GM23338 (cell line): ENCODE measurements around the gene SLC26A1.

ENCODE experiments used
- EZH2 ChIP-seq: fragments of 200-600 bp; sonication (generic); IDR thresholded peaks from one replicate; pipeline ENCODE4 v1.8.0; 2017; ENCODE audit warnings: antibody characterized with exemption, mild to moderate bottlenecking, low read depth; ENCODE audit not compliant: unreplicated experiment
- EZH2phosphoT487 ChIP-seq: fragments of 200-600 bp; sonication (generic); IDR thresholded peaks from one replicate; pipeline ENCODE4 v1.8.1; 2018; ENCODE audit warnings: antibody characterized with exemption; ENCODE audit not compliant: unreplicated experiment
- JUNB ChIP-seq: IDR thresholded peaks from one replicate; pipeline ENCODE4 v1.6.1; 2016; ENCODE audit warnings: antibody characterized with exemption; ENCODE audit not compliant: unreplicated experiment
- NANOG ChIP-seq: IDR thresholded peaks from 2 replicates; pipeline ENCODE4 v1.6.1; 2016; ENCODE audit warnings: antibody characterized with exemption, borderline replicate concordance
- POLR2AphosphoS5 ChIP-seq: IDR thresholded peaks from 2 replicates; pipeline ENCODE4 v1.6.1; 2016; ENCODE audit warnings: antibody characterized with exemption, low read depth
- STAT1 ChIP-seq: IDR thresholded peaks from one replicate; pipeline ENCODE4 v1.6.1; 2016; ENCODE audit warnings: antibody characterized with exemption; ENCODE audit not compliant: unreplicated experiment
- ZNF114 ChIP-seq: fragments of 250-450 bp; sonication (Bioruptor Pico); IDR thresholded peaks from 2 replicates; pipeline ENCODE4 v1.5.0; 2020; ENCODE audit warnings: mild to moderate bottlenecking, moderate library complexity
- ZNF331 ChIP-seq: fragments of 250-450 bp; sonication (Bioruptor Pico); IDR thresholded peaks from 2 replicates; pipeline ENCODE4 v1.5.0; 2020; ENCODE audit warnings: low read depth, mild to moderate bottlenecking, moderate library complexity
- TF ChIP-seq, protein P1 (sequence below), 2 experiments: fragments of 200-600 bp in 1 of 2; sonication (generic) in 1 of 2; conservative IDR thresholded peaks; 2 replicates each; pipeline versions ENCODE4 v1.5.1 to v1.6.1; 2016 to 2017; ENCODE audit warnings: antibody characterized with exemption in 2 of 2, low read depth in 2 of 2, mild to moderate bottlenecking in 2 of 2, moderate library complexity in 1 of 2
- TF ChIP-seq, protein P2 (sequence below): fragments of 250-450 bp; sonication (Bioruptor Pico); IDR thresholded peaks from 2 replicates; pipeline ENCODE4 v1.5.0; 2020; ENCODE audit warnings: mild to moderate bottlenecking, moderate library complexity
- TF ChIP-seq, protein P3 (sequence below): IDR thresholded peaks from one replicate; pipeline ENCODE4 v1.6.1; 2018; ENCODE audit warnings: antibody characterized with exemption; ENCODE audit not compliant: unreplicated experiment
- TF ChIP-seq, protein P4 (sequence below): IDR thresholded peaks from 2 replicates; pipeline ENCODE4 v1.6.1; 2016; ENCODE audit warnings: antibody characterized with exemption

DNA sequence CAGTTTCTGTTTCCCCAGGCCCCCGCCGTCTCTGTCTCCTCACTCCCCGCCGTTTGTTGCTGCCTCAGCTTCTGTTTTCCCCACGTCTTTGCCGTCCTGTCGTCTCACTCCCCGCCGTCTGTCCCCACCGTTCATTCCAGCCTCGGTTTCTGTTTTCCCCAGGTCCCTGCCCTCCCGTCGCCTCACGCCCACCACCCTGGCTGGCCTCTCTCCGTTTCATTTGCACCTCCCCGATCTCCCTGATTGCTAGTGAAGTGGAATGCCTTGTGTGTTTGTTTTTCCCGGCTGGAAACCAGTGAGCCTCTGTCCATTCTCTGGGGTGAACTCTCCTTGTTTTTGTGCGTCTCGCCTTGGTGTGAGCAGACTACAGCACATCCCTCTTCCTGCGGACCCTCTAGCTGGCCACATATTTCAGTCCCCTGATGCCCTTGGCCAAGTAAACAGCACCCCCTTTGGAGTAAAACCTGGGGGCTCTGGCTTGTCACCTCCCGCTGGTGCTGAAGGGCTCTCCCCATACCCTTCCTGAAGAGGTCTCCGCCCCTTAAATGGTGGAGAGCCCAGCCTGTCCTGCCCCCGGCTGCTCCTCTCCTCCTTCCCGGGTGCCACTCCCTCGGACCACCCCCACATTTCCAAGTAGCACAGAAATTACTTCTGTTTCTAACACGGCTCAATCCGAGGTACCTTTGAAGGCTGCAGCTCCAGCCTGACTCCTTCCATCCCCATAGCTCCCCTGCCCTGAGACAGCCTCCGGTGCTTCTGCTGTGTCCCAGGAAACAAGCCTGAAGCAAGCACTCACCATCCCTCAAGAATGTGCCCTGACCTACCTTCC is 47.7 kb downstream of the SLC26A1 start:
- TF ChIP-seq, protein P1, sequence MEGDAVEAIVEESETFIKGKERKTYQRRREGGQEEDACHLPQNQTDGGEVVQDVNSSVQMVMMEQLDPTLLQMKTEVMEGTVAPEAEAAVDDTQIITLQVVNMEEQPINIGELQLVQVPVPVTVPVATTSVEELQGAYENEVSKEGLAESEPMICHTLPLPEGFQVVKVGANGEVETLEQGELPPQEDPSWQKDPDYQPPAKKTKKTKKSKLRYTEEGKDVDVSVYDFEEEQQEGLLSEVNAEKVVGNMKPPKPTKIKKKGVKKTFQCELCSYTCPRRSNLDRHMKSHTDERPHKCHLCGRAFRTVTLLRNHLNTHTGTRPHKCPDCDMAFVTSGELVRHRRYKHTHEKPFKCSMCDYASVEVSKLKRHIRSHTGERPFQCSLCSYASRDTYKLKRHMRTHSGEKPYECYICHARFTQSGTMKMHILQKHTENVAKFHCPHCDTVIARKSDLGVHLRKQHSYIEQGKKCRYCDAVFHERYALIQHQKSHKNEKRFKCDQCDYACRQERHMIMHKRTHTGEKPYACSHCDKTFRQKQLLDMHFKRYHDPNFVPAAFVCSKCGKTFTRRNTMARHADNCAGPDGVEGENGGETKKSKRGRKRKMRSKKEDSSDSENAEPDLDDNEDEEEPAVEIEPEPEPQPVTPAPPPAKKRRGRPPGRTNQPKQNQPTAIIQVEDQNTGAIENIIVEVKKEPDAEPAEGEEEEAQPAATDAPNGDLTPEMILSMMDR (conservative IDR thresholded peaks at IDR 0.05; ENCODE audit: low read depth in 2 of 2) = no peak
- TF ChIP-seq ZNF114 (CRISPR knock-in tag) (no peak), STAT1 (no peak), POLR2AphosphoS5 (no peak), EZH2 (no peak), JUNB (no peak), EZH2phosphoT487 (no peak), NANOG (no peak), ZNF331 (CRISPR knock-in tag) (no peak)
- TF ChIP-seq, protein P2, sequence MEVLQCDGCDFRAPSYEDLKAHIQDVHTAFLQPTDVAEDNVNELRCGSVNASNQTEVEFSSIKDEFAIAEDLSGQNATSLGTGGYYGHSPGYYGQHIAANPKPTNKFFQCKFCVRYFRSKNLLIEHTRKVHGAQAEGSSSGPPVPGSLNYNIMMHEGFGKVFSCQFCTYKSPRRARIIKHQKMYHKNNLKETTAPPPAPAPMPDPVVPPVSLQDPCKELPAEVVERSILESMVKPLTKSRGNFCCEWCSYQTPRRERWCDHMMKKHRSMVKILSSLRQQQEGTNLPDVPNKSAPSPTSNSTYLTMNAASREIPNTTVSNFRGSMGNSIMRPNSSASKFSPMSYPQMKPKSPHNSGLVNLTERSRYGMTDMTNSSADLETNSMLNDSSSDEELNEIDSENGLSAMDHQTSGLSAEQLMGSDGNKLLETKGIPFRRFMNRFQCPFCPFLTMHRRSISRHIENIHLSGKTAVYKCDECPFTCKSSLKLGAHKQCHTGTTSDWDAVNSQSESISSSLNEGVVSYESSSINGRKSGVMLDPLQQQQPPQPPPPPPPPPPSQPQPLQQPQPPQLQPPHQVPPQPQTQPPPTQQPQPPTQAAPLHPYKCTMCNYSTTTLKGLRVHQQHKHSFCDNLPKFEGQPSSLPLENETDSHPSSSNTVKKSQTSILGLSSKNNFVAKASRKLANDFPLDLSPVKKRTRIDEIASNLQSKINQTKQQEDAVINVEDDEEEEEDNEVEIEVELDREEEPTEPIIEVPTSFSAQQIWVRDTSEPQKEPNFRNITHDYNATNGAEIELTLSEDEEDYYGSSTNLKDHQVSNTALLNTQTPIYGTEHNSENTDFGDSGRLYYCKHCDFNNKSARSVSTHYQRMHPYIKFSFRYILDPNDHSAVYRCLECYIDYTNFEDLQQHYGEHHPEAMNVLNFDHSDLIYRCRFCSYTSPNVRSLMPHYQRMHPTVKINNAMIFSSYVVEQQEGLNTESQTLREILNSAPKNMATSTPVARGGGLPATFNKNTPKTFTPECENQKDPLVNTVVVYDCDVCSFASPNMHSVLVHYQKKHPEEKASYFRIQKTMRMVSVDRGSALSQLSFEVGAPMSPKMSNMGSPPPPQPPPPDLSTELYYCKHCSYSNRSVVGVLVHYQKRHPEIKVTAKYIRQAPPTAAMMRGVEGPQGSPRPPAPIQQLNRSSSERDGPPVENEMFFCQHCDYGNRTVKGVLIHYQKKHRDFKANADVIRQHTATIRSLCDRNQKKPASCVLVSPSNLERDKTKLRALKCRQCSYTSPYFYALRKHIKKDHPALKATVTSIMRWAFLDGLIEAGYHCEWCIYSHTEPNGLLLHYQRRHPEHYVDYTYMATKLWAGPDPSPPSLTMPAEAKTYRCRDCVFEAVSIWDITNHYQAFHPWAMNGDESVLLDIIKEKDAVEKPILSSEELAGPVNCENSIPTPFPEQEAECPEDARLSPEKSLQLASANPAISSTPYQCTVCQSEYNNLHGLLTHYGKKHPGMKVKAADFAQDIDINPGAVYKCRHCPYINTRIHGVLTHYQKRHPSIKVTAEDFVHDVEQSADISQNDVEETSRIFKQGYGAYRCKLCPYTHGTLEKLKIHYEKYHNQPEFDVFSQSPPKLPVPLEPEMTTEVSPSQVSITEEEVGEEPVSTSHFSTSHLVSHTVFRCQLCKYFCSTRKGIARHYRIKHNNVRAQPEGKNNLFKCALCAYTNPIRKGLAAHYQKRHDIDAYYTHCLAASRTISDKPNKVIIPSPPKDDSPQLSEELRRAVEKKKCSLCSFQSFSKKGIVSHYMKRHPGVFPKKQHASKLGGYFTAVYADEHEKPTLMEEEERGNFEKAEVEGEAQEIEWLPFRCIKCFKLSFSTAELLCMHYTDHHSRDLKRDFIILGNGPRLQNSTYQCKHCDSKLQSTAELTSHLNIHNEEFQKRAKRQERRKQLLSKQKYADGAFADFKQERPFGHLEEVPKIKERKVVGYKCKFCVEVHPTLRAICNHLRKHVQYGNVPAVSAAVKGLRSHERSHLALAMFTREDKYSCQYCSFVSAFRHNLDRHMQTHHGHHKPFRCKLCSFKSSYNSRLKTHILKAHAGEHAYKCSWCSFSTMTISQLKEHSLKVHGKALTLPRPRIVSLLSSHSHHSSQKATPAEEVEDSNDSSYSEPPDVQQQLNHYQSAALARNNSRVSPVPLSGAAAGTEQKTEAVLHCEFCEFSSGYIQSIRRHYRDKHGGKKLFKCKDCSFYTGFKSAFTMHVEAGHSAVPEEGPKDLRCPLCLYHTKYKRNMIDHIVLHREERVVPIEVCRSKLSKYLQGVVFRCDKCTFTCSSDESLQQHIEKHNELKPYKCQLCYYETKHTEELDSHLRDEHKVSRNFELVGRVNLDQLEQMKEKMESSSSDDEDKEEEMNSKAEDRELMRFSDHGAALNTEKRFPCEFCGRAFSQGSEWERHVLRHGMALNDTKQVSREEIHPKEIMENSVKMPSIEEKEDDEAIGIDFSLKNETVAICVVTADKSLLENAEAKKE (CRISPR knock-in tag) = no peak
- TF ChIP-seq, protein P3, sequence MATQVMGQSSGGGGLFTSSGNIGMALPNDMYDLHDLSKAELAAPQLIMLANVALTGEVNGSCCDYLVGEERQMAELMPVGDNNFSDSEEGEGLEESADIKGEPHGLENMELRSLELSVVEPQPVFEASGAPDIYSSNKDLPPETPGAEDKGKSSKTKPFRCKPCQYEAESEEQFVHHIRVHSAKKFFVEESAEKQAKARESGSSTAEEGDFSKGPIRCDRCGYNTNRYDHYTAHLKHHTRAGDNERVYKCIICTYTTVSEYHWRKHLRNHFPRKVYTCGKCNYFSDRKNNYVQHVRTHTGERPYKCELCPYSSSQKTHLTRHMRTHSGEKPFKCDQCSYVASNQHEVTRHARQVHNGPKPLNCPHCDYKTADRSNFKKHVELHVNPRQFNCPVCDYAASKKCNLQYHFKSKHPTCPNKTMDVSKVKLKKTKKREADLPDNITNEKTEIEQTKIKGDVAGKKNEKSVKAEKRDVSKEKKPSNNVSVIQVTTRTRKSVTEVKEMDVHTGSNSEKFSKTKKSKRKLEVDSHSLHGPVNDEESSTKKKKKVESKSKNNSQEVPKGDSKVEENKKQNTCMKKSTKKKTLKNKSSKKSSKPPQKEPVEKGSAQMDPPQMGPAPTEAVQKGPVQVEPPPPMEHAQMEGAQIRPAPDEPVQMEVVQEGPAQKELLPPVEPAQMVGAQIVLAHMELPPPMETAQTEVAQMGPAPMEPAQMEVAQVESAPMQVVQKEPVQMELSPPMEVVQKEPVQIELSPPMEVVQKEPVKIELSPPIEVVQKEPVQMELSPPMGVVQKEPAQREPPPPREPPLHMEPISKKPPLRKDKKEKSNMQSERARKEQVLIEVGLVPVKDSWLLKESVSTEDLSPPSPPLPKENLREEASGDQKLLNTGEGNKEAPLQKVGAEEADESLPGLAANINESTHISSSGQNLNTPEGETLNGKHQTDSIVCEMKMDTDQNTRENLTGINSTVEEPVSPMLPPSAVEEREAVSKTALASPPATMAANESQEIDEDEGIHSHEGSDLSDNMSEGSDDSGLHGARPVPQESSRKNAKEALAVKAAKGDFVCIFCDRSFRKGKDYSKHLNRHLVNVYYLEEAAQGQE = no peak
- TF ChIP-seq, protein P4, sequence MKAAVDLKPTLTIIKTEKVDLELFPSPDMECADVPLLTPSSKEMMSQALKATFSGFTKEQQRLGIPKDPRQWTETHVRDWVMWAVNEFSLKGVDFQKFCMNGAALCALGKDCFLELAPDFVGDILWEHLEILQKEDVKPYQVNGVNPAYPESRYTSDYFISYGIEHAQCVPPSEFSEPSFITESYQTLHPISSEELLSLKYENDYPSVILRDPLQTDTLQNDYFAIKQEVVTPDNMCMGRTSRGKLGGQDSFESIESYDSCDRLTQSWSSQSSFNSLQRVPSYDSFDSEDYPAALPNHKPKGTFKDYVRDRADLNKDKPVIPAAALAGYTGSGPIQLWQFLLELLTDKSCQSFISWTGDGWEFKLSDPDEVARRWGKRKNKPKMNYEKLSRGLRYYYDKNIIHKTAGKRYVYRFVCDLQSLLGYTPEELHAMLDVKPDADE = no peak
